ENCODE results near the gene CCDC106.

DNA sequence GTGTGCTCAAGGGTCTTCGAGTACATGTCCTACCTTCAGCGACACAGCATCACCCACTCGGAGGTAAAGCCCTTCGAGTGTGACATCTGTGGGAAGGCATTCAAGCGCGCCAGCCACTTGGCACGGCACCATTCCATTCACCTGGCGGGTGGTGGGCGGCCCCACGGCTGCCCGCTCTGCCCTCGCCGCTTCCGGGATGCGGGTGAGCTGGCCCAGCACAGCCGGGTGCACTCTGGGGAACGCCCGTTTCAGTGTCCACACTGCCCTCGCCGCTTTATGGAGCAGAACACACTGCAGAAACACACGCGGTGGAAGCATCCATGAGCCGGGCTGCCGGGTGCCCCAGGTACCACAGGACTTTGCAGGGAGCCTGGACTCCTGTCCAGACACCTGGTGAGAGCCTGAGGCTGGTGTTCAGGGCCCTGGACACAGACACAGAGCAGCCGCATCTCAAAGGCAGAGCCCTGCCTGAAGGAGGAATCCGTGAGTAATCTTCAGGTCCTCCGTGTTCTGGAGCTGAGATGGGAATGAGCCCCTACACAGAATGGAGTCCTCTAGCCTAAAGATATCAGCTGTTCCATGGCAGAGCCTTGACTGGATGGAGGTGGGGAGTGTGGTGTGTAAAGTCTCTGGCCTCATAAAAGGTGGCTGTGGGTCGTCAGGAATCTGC lies 3.0 kb upstream of the CCDC106 start:
- TF ChIP-seq CTCF (IDR thresholded peaks at IDR 0.05) (no peak), POLR2AphosphoS5 (IDR thresholded peaks at IDR 0.05) (peak in 1 of 4 donors; percentile 14), POLR2A (IDR thresholded peaks at IDR 0.05) (no peak)
